ENCODE data around the gene ABLIM3.

- TF ChIP-seq CTCF (IDR thresholded peaks at IDR 0.05) (no peak), POLR2A (IDR thresholded peaks at IDR 0.05) (no peak)
Observed at GRCh38 chr5:149166591-149167100, 25.4 kb downstream of the ABLIM3 start.
